Fibroblast of lung (primary cell): Measurements from ENCODE around the gene MYRF. TPM values are rescaled to one million over a fixed set of nuclear protein-coding genes. Genes with fewer than 3 reads are reported as not detected.

Experiments used
- DNase-seq, 2 donors: peaks; one replicate each; pipeline versions ENCODE4 v3.0.0 to v3.0.0-alpha.2; 2010; ENCODE audit warnings: low read depth in 2 of 2
- H2AFZ ChIP-seq: 2 replicates; pipeline ENCODE4 v1.5.1; 2012; ENCODE audit warnings: low read length, control low read depth, inconsistent platforms
- H3K27ac ChIP-seq: 2 replicates; pipeline ENCODE4 v1.5.1; 2011; ENCODE audit warnings: low read length, control low read depth; ENCODE audit not compliant: insufficient read depth
- H3K27me3 ChIP-seq: 2 replicates; pipeline ENCODE4 v1.5.1; 2011; ENCODE audit warnings: mild to moderate bottlenecking, low read length; ENCODE audit not compliant: control insufficient read depth, insufficient read depth
- H3K36me3 ChIP-seq: 2 replicates; pipeline ENCODE4 v1.5.1; 2011; ENCODE audit warnings: low read length; ENCODE audit not compliant: control insufficient read depth, insufficient read depth
- H3K4me1 ChIP-seq: 2 replicates; pipeline ENCODE4 v1.5.1; 2011; ENCODE audit warnings: low read length; ENCODE audit not compliant: control insufficient read depth, insufficient read depth; ENCODE audit errors: extremely low read depth
- H3K4me2 ChIP-seq: 2 replicates; pipeline ENCODE4 v1.5.1; 2011; ENCODE audit warnings: low read length, control low read depth; ENCODE audit not compliant: insufficient read depth; ENCODE audit errors: extremely low read depth
- H3K4me3 ChIP-seq, 4 experiments: fragments of 200-600 bp in 1 of 4; sonication (generic) in 1 of 4; replicated peaks in 1 of 4; 2 replicates each; pipeline ENCODE4 v1.5.1; 2011 to 2016; ENCODE audit warnings: low read length in 4 of 4, low read depth in 3 of 4, mild to moderate bottlenecking in 3 of 4, control low read depth in 2 of 4, inconsistent platforms in 1 of 4, mixed read lengths in 1 of 4; ENCODE audit not compliant: insufficient read depth in 1 of 4; ENCODE audit errors: control extremely low read depth in 1 of 4
- H3K79me2 ChIP-seq: 2 replicates; pipeline ENCODE4 v1.5.1; 2012; ENCODE audit warnings: mild to moderate bottlenecking, low read length, inconsistent platforms; ENCODE audit not compliant: control insufficient read depth, insufficient read depth
- H3K9ac ChIP-seq: 2 replicates; pipeline ENCODE4 v1.5.1; 2011; ENCODE audit warnings: mild to moderate bottlenecking, low read length, control low read depth; ENCODE audit not compliant: insufficient read depth
- H3K9me3 ChIP-seq: 2 replicates; pipeline ENCODE4 v1.5.1; 2012; ENCODE audit warnings: low read depth, low read length; ENCODE audit not compliant: control insufficient read depth, insufficient read depth
- H4K20me1 ChIP-seq: 2 replicates; pipeline ENCODE4 v1.5.1; 2011; ENCODE audit warnings: low read length; ENCODE audit not compliant: control insufficient read depth, insufficient read depth; ENCODE audit errors: extremely low read depth
- CTCF ChIP-seq, 2 donors: IDR thresholded peaks in 1 of 2; conservative IDR thresholded peaks in 1 of 2; 1 replicate in 1 of 2; 2 replicates in 1 of 2; pipeline ENCODE4 v1.5.1; 2011 to 2012; ENCODE audit warnings: low read length in 2 of 2, control low read depth in 1 of 2, inconsistent platforms in 1 of 2, low read depth in 1 of 2, mild to moderate bottlenecking in 1 of 2
- EZH2 ChIP-seq: IDR thresholded peaks from 2 replicates; pipeline ENCODE4 v1.5.1; 2012; ENCODE audit warnings: low read length, control low read depth, mild to moderate bottlenecking; ENCODE audit errors: missing control alignments
- polyA plus RNA-seq, 2 donors: library from polyadenylated mRNA; depleted of rRNA in 1 of 2; stranded (reverse) in 1 of 2; unstranded in 1 of 2; fragments of >200 nt; gene quantifications; 2 replicates each; pipeline ENCODE4 v1.2.1, GENCODE V29; 2011 to 2012; ENCODE audit warnings: missing spikeins in 1 of 2
- total RNA-seq: library from RNA; depleted of rRNA; stranded (reverse); fragments of >200 nt; gene quantifications from 2 replicates; pipeline ENCODE4 v1.2.1, GENCODE V29; 2014

Gene MYRF
- total and polyA plus RNA-seq, 2 donors (not counting 1 experiment from before 2014, with no cell fraction given) = 0.10 to 0.17 TPM

- peaks cover 28% of the 10 kb centered on the region for H3K36me3 ChIP-seq
- DNase-seq = no peak
- no peak overlapping the region for H3K4me2 ChIP-seq
- no peaks in the 10 kb centered on the region for H3K9me3 ChIP-seq
- no peak overlapping the region for H2AFZ ChIP-seq
- no peak overlapping the region for H3K4me3 ChIP-seq
- peaks cover 3% of the 10 kb centered on the region for H3K4me1 ChIP-seq
- TF ChIP-seq CTCF (conservative IDR thresholded peaks at IDR 0.05 in 1 of 2, IDR thresholded peaks at IDR 0.05 in 1 of 2; ENCODE audit: low read depth in 1 of 2, low read length in 2 of 2) (no peak), EZH2 (no peak)
- H4K20me1 ChIP-seq = no peaks in the 10 kb centered on the region
- H3K79me2 ChIP-seq = peaks cover 9% of the 10 kb centered on the region
- no peak overlapping the region for H3K9ac ChIP-seq
- no peaks in the 10 kb centered on the region for H3K27me3 ChIP-seq
- no peak overlapping the region for H3K27ac ChIP-seq
Measured at GRCh38 chr11:61810671-61811175, 58.3 kb downstream of the MYRF start.

GRCh38 chr11:61811831-61812230, 59.4 kb downstream of the MYRF start:
- Histone ChIP-seq H3K79me2 (peaks cover 11% of the 10 kb centered on the region), H3K27ac (no peak overlapping the region), H3K4me1 (peaks cover 3% of the 10 kb centered on the region), H3K36me3 (peaks cover 24% of the 10 kb centered on the region), H4K20me1 (no peaks in the 10 kb centered on the region), H3K4me2 (no peak overlapping the region), H3K9me3 (no peaks in the 10 kb centered on the region), H3K9ac (no peak overlapping the region), H2AFZ (no peak overlapping the region), H3K4me3 (no peak overlapping the region), H3K27me3 (no peaks in the 10 kb centered on the region)
- no peak for DNase-seq
- TF ChIP-seq CTCF (conservative IDR thresholded peaks at IDR 0.05 in 1 of 2, IDR thresholded peaks at IDR 0.05 in 1 of 2; ENCODE audit: low read depth in 1 of 2, low read length in 2 of 2) (no peak), EZH2 (no peak)

- no peak overlapping the region for H3K27ac ChIP-seq
- H3K36me3 ChIP-seq = peaks cover 24% of the 10 kb centered on the region
- H4K20me1 ChIP-seq = no peaks in the 10 kb centered on the region
- no peaks in the 10 kb centered on the region for H3K27me3 ChIP-seq
- no peak overlapping the region for H2AFZ ChIP-seq
- no peak overlapping the region for H3K9ac ChIP-seq
- H3K4me3 ChIP-seq = no peak overlapping the region
- no peak for DNase-seq
- H3K4me1 ChIP-seq = peaks cover 3% of the 10 kb centered on the region
- no peaks in the 10 kb centered on the region for H3K9me3 ChIP-seq
- no peak overlapping the region for H3K4me2 ChIP-seq
- TF ChIP-seq CTCF (conservative IDR thresholded peaks at IDR 0.05 in 1 of 2, IDR thresholded peaks at IDR 0.05 in 1 of 2; ENCODE audit: low read depth in 1 of 2, low read length in 2 of 2) (no peak), EZH2 (no peak)
- peaks cover 11% of the 10 kb centered on the region for H3K79me2 ChIP-seq
Measured at GRCh38 chr11:61812736-61813411, 60.4 kb downstream of the MYRF start.
